NB4 (cell line): ENCODE results near the gene ARHGAP35.

Experiments
- CTCF ChIP-seq: IDR thresholded peaks from one replicate; pipeline ENCODE4 v1.5.1; 2012; ENCODE audit warnings: low read depth, low read length
- POLR2A ChIP-seq: IDR thresholded peaks from 2 replicates; pipeline ENCODE4 v1.6.1; 2011; ENCODE audit warnings: mild to moderate bottlenecking; ENCODE audit not compliant: insufficient read length; ENCODE audit errors: extremely low read depth

- TF ChIP-seq POLR2A (no peak), CTCF (no peak)
Observed at GRCh38 chr19:46867170-46867569, 6.4 kb downstream of the ARHGAP35 start.
